CD8-positive, alpha-beta memory T cell (primary cell): ENCODE data around the gene GAS6. TPM values are rescaled to one million over a fixed set of nuclear protein-coding genes. Genes with fewer than 3 reads are reported as not detected.

Source experiments
- CTCF ChIA-PET: fragments of 350-600 bp; sonication (Branson Sonifier 250); formaldehyde crosslinking; loops from one replicate; lab custom pipeline; 2021; ENCODE audit warnings: antibody characterized with exemption; lab: Charles Lee
- POLR2A ChIA-PET: fragments of 350-600 bp; sonication (Branson Sonifier 250); formaldehyde crosslinking; loops from one replicate; lab custom pipeline; 2021; ENCODE audit warnings: antibody characterized with exemption; lab: Charles Lee
- DNase-seq, 5 donors: peaks; one replicate each; pipeline versions ENCODE4 v3.0.0 to v3.0.0-alpha.2; 2020 to 2022; ENCODE audit warnings: mixed read lengths in 1 of 5
- H3K27ac ChIP-seq: one replicate; pipeline ENCODE4 v1.7.0; 2013; ENCODE audit warnings: low read depth, mild to moderate bottlenecking, low read length, moderate library complexity
- H3K27me3 ChIP-seq: 2 replicates; pipeline ENCODE4 v1.7.0; 2013; ENCODE audit warnings: low read length, mild to moderate bottlenecking; ENCODE audit not compliant: insufficient read depth, poor library complexity, severe bottlenecking
- H3K36me3 ChIP-seq: 2 replicates; pipeline ENCODE4 v1.7.0; 2013; ENCODE audit warnings: mild to moderate bottlenecking, low read length, moderate library complexity; ENCODE audit not compliant: insufficient read depth
- H3K4me1 ChIP-seq: 2 replicates; pipeline ENCODE4 v1.7.0; 2013; ENCODE audit warnings: mild to moderate bottlenecking, low read length, moderate library complexity; ENCODE audit not compliant: insufficient read depth
- H3K4me3 ChIP-seq: 2 replicates; pipeline ENCODE4 v1.7.0; 2013; ENCODE audit warnings: mild to moderate bottlenecking, low read length
- H3K9me3 ChIP-seq: 2 replicates; pipeline ENCODE4 v1.7.0; 2013; ENCODE audit warnings: mild to moderate bottlenecking, low read length
- H3K27ac Mint-ChIP-seq, 8 donors: one replicate each; pipeline ENCODE4 v1.8.0; 2020 to 2021; ENCODE audit warnings: mixed read lengths in 8 of 8, mild to moderate bottlenecking in 6 of 8, inconsistent platforms in 3 of 8, moderate library complexity in 3 of 8
- H3K27me3 Mint-ChIP-seq, 2 donors: one replicate each; pipeline ENCODE4 v1.8.0; 2020 to 2021; ENCODE audit warnings: mixed read lengths in 2 of 2, mild to moderate bottlenecking in 1 of 2, moderate library complexity in 1 of 2
- H3K36me3 Mint-ChIP-seq, 3 donors: one replicate each; pipeline ENCODE4 v1.8.0; 2020 to 2021; ENCODE audit warnings: mixed read lengths in 3 of 3, inconsistent platforms in 1 of 3, mild to moderate bottlenecking in 1 of 3
- H3K4me1 Mint-ChIP-seq, 3 donors: one replicate each; pipeline ENCODE4 v1.8.0; 2020 to 2021; ENCODE audit warnings: mixed read lengths in 3 of 3, inconsistent platforms in 1 of 3, mild to moderate bottlenecking in 1 of 3
- H3K4me3 Mint-ChIP-seq, 7 donors: one replicate each; pipeline ENCODE4 v1.8.0; 2020 to 2021; ENCODE audit warnings: mixed read lengths in 7 of 7, mild to moderate bottlenecking in 6 of 7, moderate library complexity in 4 of 7, inconsistent platforms in 2 of 7
- H3K9me3 Mint-ChIP-seq, 5 donors: one replicate each; pipeline ENCODE4 v1.8.0; 2020 to 2022; ENCODE audit warnings: mixed read lengths in 5 of 5, mild to moderate bottlenecking in 3 of 5, moderate library complexity in 2 of 5, inconsistent platforms in 1 of 5
- polyA plus RNA-seq: library from polyadenylated mRNA; unstranded; fragments of 300-500 nt; fragmentation: Illumina TruSeq; gene quantifications from one replicate; pipeline ENCODE4 v1.2.3, GENCODE V29; 2021
- total RNA-seq, 2 experiments: library from RNA; stranded (reverse); gene quantifications; one replicate each; pipeline ENCODE4 v1.2.3, GENCODE V29; 2021

Gene GAS6
- total and polyA plus RNA-seq, 3 experiments from 2014 or later: 0.42 to 0.50 (median 0.47) TPM

DNA sequence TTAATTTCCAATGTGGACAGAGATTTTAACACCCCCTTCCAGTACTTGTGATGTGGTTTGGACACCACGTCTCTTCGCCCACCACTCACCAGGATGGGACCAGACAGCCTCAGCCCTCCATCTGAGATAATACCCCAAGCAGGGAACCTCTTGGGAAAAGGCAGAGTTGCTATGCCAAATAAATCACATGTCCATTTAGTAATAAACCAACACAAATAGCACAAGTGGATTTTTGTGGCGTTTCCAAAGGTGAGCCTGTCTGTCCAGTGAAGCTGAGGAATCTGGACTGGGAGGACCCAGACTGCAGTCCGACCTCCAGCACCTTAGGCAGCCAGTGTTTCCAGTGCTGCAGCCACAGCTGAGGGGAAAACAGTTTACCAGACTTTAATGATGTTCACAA lies 34.1 kb upstream of the GAS6 start:
- Histone ChIP-seq H3K27ac (no peak overlapping the region), H3K9me3 (no peaks in the 10 kb centered on the region), H3K4me1 (no peaks in the 10 kb centered on the region), H3K27me3 (peaks cover 13% of the 10 kb centered on the region), H3K36me3 (no peaks in the 10 kb centered on the region), H3K4me3 (no peak overlapping the region)
- H3K9me3 Mint-ChIP-seq: no peaks in the 10 kb centered on the region
- peaks cover 10 to 38% of the 10 kb centered on the region in 2 donors for H3K27me3 Mint-ChIP-seq
- ChIA-PET CTCF (no interaction called here), POLR2A (no interaction called here)
- H3K36me3 Mint-ChIP-seq: peaks cover 0 to 4% (median 0%) of the 10 kb centered on the region in 3 donors
- no peak overlapping the region for H3K27ac Mint-ChIP-seq
- no peak for DNase-seq
- H3K4me3 Mint-ChIP-seq: no peak overlapping the region
- H3K4me1 Mint-ChIP-seq: no peaks in the 10 kb centered on the region

DNA sequence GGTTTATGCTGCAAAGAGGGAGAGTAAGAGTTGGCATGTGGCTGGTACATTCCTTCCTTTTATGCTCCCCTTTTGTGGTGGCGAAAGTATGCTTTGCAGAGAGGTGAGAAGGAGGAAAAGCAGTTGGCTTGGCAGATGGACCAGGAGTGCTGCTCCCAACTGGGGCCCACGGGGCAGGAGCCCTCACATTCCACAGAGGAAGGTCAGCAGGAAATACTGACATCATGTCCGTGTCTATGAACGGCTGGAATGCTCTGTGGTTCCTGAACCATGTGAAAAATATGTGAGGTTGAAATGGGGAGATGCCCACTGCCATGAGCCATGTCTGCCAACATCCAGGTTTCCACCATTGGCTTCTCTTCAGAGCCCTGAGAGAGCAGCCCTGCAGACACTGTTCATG lies 33.3 kb upstream of the GAS6 start:
- Histone ChIP-seq H3K4me1 (no peaks in the 10 kb centered on the region), H3K4me3 (no peak overlapping the region), H3K27me3 (peaks cover 13% of the 10 kb centered on the region), H3K27ac (no peak overlapping the region), H3K36me3 (no peaks in the 10 kb centered on the region), H3K9me3 (no peaks in the 10 kb centered on the region)
- peaks cover 0 to 4% (median 0%) of the 10 kb centered on the region in 3 donors for H3K36me3 Mint-ChIP-seq
- ChIA-PET POLR2A (no interaction called here), CTCF (no interaction called here)
- H3K4me3 Mint-ChIP-seq: no peak overlapping the region
- H3K27ac Mint-ChIP-seq: no peak overlapping the region
- H3K27me3 Mint-ChIP-seq: peaks cover 10 to 44% of the 10 kb centered on the region in 2 donors
- H3K4me1 Mint-ChIP-seq: no peaks in the 10 kb centered on the region
- no peaks in the 10 kb centered on the region for H3K9me3 Mint-ChIP-seq
- DNase-seq: no peak

GRCh38 chr13:113895436-113895835 lies 31.6 kb upstream of the GAS6 start:
- ChIA-PET POLR2A (no interaction called here), CTCF (no interaction called here)
- Histone ChIP-seq H3K36me3 (no peaks in the 10 kb centered on the region), H3K27ac (no peak overlapping the region), H3K27me3 (peaks cover 13% of the 10 kb centered on the region), H3K4me3 (no peak overlapping the region), H3K9me3 (no peaks in the 10 kb centered on the region), H3K4me1 (no peaks in the 10 kb centered on the region)
- no peaks in the 10 kb centered on the region for H3K4me1 Mint-ChIP-seq
- H3K36me3 Mint-ChIP-seq: peaks cover 0 to 4% (median 0%) of the 10 kb centered on the region in 3 donors
- no peak for DNase-seq
- H3K27me3 Mint-ChIP-seq: peaks cover 6 to 41% of the 10 kb centered on the region in 2 donors
- H3K4me3 Mint-ChIP-seq: no peak overlapping the region
- H3K27ac Mint-ChIP-seq: no peak overlapping the region
- no peaks in the 10 kb centered on the region for H3K9me3 Mint-ChIP-seq

DNA sequence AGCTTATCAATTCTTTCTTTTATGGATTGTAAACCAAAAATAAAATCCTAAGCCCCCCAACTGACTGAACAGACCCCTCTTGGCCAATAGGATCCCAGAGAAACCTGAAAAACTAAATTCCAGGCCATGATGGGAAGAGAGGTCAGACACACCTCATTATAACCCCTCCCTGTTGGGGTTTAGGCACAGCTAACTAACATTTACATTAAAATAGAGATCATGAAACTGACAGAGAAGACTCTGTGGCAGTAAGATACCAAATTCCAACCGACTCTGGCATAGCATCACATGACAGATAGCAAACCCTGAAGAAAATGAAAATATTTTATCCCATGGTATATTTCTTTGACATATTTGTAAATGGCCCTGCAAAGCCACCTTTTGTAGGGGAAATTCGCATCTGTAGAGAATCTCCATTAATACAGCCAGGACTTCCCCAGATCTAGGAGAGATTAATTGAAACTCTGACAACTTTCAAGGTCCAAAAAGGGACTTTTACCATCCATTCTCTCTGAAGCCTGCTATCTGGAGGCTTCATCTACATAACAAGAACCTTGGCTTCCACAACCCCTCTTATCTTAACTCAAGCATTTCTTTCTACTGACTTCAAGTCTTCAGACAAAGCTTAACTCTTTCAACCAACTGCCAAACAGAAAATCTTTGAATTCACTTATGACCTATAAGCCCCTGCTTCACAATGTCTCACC lies 27.1 kb upstream of the GAS6 start:
- peak overlapping the region in 1 of 8 donors; percentile 12 for H3K27ac Mint-ChIP-seq
- no peak for DNase-seq
- no peaks in the 10 kb centered on the region for H3K36me3 ChIP-seq
- H3K4me1 ChIP-seq: no peaks in the 10 kb centered on the region
- no peaks in the 10 kb centered on the region for H3K9me3 ChIP-seq
- peaks cover 10 to 41% of the 10 kb centered on the region in 2 donors for H3K27me3 Mint-ChIP-seq
- CTCF ChIA-PET: no interaction called here
- H3K4me3 Mint-ChIP-seq: no peak overlapping the region
- no peaks in the 10 kb centered on the region for H3K4me1 Mint-ChIP-seq
- no peaks in the 10 kb centered on the region for H3K27me3 ChIP-seq
- no peaks in the 10 kb centered on the region for H3K36me3 Mint-ChIP-seq
- H3K9me3 Mint-ChIP-seq: no peaks in the 10 kb centered on the region
- H3K4me3 ChIP-seq: no peak overlapping the region
- POLR2A ChIA-PET: no interaction called here
- H3K27ac ChIP-seq: no peak overlapping the region

GRCh38 chr13:113889467-113889866 lies 25.6 kb upstream of the GAS6 start:
- Mint-ChIP-seq H3K9me3 (no peaks in the 10 kb centered on the region), H3K27me3 (peaks cover 4 to 42% of the 10 kb centered on the region in 2 donors), H3K27ac (no peak overlapping the region), H3K36me3 (no peaks in the 10 kb centered on the region), H3K4me3 (no peak overlapping the region), H3K4me1 (no peaks in the 10 kb centered on the region)
- CTCF ChIA-PET: no interaction called here
- no peaks in the 10 kb centered on the region for H3K27me3 ChIP-seq
- no peak overlapping the region for H3K27ac ChIP-seq
- no peak overlapping the region for H3K4me3 ChIP-seq
- no peak for DNase-seq
- no peaks in the 10 kb centered on the region for H3K4me1 ChIP-seq
- POLR2A ChIA-PET: no interaction called here
- H3K9me3 ChIP-seq: no peaks in the 10 kb centered on the region
- no peaks in the 10 kb centered on the region for H3K36me3 ChIP-seq

DNA sequence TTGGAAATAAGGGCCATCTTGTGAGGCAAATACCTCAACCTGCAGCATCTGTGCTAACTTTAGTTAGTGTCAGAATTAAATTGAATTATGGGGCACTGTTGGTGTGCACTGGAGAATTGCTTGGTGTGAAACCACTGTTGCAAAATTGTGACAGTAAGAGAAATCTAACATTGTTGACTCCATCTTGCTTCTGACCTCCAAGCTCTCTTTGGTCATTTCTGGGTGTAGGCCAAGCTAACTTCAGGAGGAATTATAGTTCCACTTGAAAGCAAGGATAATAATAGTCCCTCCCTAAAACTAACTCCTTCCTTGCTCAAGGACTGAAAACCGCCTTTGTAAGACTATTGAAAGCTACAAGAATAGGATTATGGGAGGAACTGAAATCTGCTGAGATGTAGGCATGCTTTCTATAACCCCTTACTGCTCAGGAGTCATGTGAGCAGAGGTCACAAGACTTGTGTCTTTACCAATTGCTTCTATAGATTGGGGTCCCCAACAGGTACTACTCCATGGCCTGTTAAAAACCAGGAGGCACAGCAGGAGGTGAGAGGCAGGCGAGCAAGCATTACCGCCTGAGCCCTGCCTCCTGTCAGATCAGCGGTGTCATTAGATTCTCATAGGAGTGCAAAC lies 24.9 kb upstream of the GAS6 start:
- Histone ChIP-seq H3K27ac (no peak overlapping the region), H3K36me3 (no peaks in the 10 kb centered on the region), H3K27me3 (no peaks in the 10 kb centered on the region), H3K4me1 (no peaks in the 10 kb centered on the region), H3K4me3 (no peak overlapping the region), H3K9me3 (no peaks in the 10 kb centered on the region)
- no peaks in the 10 kb centered on the region for H3K9me3 Mint-ChIP-seq
- H3K4me1 Mint-ChIP-seq: no peaks in the 10 kb centered on the region
- H3K27ac Mint-ChIP-seq: no peak overlapping the region
- POLR2A ChIA-PET: no interaction called here
- peak overlapping the region in 1 of 7 donors; percentile 43 for H3K4me3 Mint-ChIP-seq
- peaks cover 4 to 42% of the 10 kb centered on the region in 2 donors for H3K27me3 Mint-ChIP-seq
- no peak for DNase-seq
- CTCF ChIA-PET: no interaction called here
- H3K36me3 Mint-ChIP-seq: no peaks in the 10 kb centered on the region

DNA sequence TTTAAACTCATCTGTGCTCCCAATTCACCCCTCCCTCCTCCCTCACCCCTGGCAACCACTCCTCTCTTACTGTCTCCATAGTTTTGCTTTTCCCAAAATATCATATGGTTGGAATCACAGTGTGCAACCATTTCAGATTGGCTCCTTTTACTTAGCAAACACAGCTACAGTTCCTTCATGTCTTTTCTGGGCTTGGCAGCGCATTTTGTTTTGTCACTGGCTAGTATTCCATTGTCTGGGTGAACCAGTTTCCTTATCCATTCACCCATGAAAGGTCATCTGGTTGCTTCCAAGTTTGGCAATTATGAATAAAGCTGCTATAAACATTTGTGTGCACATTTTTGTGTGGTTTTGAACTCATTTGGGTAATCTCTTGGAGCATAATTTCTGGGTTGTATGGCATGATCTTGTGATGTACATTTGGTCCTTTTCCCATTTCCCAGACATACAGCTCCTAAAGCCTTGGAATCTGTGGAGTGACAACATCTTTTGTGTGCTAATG lies 23.9 kb upstream of the GAS6 start:
- Histone ChIP-seq H3K9me3 (no peaks in the 10 kb centered on the region), H3K27ac (no peak overlapping the region), H3K27me3 (no peaks in the 10 kb centered on the region), H3K36me3 (no peaks in the 10 kb centered on the region), H3K4me3 (no peak overlapping the region), H3K4me1 (no peaks in the 10 kb centered on the region)
- Mint-ChIP-seq H3K9me3 (no peaks in the 10 kb centered on the region), H3K27ac (no peak overlapping the region), H3K4me1 (peaks cover 0 to 3% (median 0%) of the 10 kb centered on the region in 3 donors), H3K36me3 (no peaks in the 10 kb centered on the region), H3K27me3 (peaks cover 7 to 41% of the 10 kb centered on the region in 2 donors), H3K4me3 (no peak overlapping the region)
- CTCF ChIA-PET: interaction anchor here (1.7 kb wide), 1 partner anchor 289 kb away, joined by 3 read pairs; no protein-coding TSS in a partner anchor
- POLR2A ChIA-PET: no interaction called here
- DNase-seq: no peak

DNA sequence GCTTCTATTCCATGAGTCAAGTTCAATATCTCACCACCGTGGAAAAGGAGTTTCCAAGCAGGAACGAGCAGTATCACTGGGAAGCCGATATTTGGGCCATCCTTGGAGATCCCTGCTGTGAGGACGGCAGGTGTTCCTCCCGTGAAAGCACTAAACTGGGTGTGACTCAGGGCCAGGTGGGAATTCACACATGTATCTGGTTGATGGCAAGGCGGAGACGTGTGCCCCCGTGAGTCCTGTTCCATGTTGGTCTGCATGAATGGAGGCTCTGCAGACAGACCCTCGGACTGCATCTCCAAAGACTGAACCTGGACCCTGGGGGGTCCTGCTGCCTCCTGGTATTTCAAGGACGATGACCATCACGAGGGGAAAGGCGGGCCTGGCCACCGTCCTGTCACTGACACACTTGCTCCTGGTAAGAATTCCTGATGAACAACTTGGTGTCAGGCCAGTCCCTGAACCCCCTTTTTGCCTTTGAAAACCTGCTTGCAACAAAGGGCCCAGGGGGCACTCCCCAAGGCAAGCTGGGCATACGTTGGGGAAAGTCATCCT lies 22.8 kb upstream of the GAS6 start:
- no peak overlapping the region for H3K4me3 Mint-ChIP-seq
- no peak overlapping the region for H3K27ac Mint-ChIP-seq
- peaks cover 7 to 37% of the 10 kb centered on the region in 2 donors for H3K27me3 Mint-ChIP-seq
- H3K4me1 ChIP-seq: peaks cover 10% of the 10 kb centered on the region
- POLR2A ChIA-PET: no interaction called here
- H3K27me3 ChIP-seq: no peaks in the 10 kb centered on the region
- H3K9me3 Mint-ChIP-seq: no peaks in the 10 kb centered on the region
- H3K36me3 ChIP-seq: no peaks in the 10 kb centered on the region
- peaks cover 5 to 14% (median 5%) of the 10 kb centered on the region in 3 donors for H3K4me1 Mint-ChIP-seq
- no peaks in the 10 kb centered on the region for H3K9me3 ChIP-seq
- H3K27ac ChIP-seq: no peak overlapping the region
- H3K36me3 Mint-ChIP-seq: no peaks in the 10 kb centered on the region
- CTCF ChIA-PET: interaction anchor here (1.7 kb wide), 1 partner anchor 290 kb away, joined by 3 read pairs; no protein-coding TSS in a partner anchor
- no peak for DNase-seq
- H3K4me3 ChIP-seq: no peak overlapping the region
